Left lobe of liver (tissue), 2 donors: Measurements from ENCODE around the gene MAZ. TPM values are rescaled to one million over a fixed set of nuclear protein-coding genes. Genes with fewer than 3 reads are reported as not detected.
A peak's percentile ranks its signal among the peaks of the same experiment; 100 is the strongest.
"Not testable (repeated sequence)": the region's sequence is repeated elsewhere in the genome, so short reads cannot be mapped to it uniquely, and the experiment has no call there.

Source experiments
- ATAC-seq: fragments of 200-7000 bp; cut with Tn5 transposase; one replicate; pipeline ENCODE4 v1.9.1; 2020; ENCODE audit warnings: mild to moderate bottlenecking, moderate library complexity
- DNase-seq: peaks from one replicate; pipeline ENCODE4 v3.0.0-alpha.2; 2020; ENCODE audit warnings: low spot score
- total RNA-seq: library from RNA; stranded (reverse); gene quantifications from one replicate; pipeline ENCODE4 v1.2.1, GENCODE V29; 2021
- donor health status: DM: no; HTN: no; CAD: no; lungs with moderate emphysema.
- donor health status: DM: no; HTN: yes; CAD: no.

MAZ gene
- 101 TPM for total RNA-seq

GRCh38 chr16:29806099-29806579 lies at the start of gene MAZ:
Gene MAZ, plus strand, starts transcription at chr16:29806529. Its CDS starts 173 bp downstream, at chr16:29806702.
- ATAC-seq (peak; percentile 14), DNase-seq (no peak)

GRCh38 chr16:29756654-29757053 lies 49.7 kb upstream of the MAZ start:
- ATAC-seq, result no peak

GRCh38 chr16:29757086-29757485 lies 49.2 kb upstream of the MAZ start:
- ATAC-seq, DNase-seq: not testable (repeated sequence)

More at GRCh38 chr16:29756654-29757053, 49.7 kb upstream of the MAZ start:
- no peak for DNase-seq

- peak; percentile 72 for ATAC-seq
- peak; percentile 77 for DNase-seq
These were observed 48.3 kb upstream of the MAZ start for GRCh38 chr16:29757950-29758466.

- ATAC-seq, result peak; percentile 63
- peak; percentile 76 for DNase-seq
These were observed 45.6 kb upstream of the MAZ start for GRCh38 chr16:29760567-29761279.

- not testable (repeated sequence) for ATAC-seq, DNase-seq
These were observed 45.1 kb upstream of the MAZ start for GRCh38 chr16:29761280-29761651.

GRCh38 chr16:29761882-29762281 lies 44.4 kb upstream of the MAZ start:
- DNase-seq (no peak), ATAC-seq (no peak)

- ATAC-seq, result no peak
- no peak for DNase-seq
These were observed 43.0 kb upstream of the MAZ start for GRCh38 chr16:29763326-29763725.

- ATAC-seq, result peak; percentile 88
- DNase-seq, result peak; percentile 92
These were observed 40.9 kb upstream of the MAZ start for GRCh38 chr16:29765167-29766032.

- no peak for DNase-seq
- no peak for ATAC-seq
These were observed 39.8 kb upstream of the MAZ start for GRCh38 chr16:29766571-29766970.

- DNase-seq, result no peak
- no peak for ATAC-seq
These were observed 39.3 kb upstream of the MAZ start for GRCh38 chr16:29767062-29767461.

GRCh38 chr16:29769507-29769906 lies 36.8 kb upstream of the MAZ start:
- DNase-seq (no peak), ATAC-seq (no peak)

- ATAC-seq (peak; percentile 50), DNase-seq (no peak)
These were observed 35.9 kb upstream of the MAZ start for GRCh38 chr16:29770250-29770929.

- DNase-seq (peak; percentile 63), ATAC-seq (peak; percentile 94)
These were observed 34.0 kb upstream of the MAZ start for GRCh38 chr16:29772330-29772729.

GRCh38 chr16:29774730-29775129 lies 31.6 kb upstream of the MAZ start:
- ATAC-seq, result no peak
- DNase-seq, result no peak

GRCh38 chr16:29775742-29776408 lies 30.5 kb upstream of the MAZ start:
- no peak for DNase-seq
- ATAC-seq, result no peak

GRCh38 chr16:29777576-29778350 lies 28.6 kb upstream of the MAZ start, which contains the start of gene ZG16:
Gene ZG16, plus strand, starts transcription at chr16:29778256. Its CDS starts 1,011 bp downstream, at chr16:29779267.
- no peak for DNase-seq
- ATAC-seq, result no peak

GRCh38 chr16:29779474-29779873 lies 26.9 kb upstream of the MAZ start:
- DNase-seq (no peak), ATAC-seq (no peak)
